Measurements from ENCODE around the gene PQBP1.
"Not testable (repeated sequence)": the region's sequence is repeated elsewhere in the genome, so short reads cannot be mapped to it uniquely, and the experiment has no call there.

PQBP1 gene

GRCh38 chrX:48876944-48877343 lies 20.8 kb upstream of the PQBP1 start:
- not testable (repeated sequence) for H2AFZ ChIP-seq (ENCODE audit: low read length); H2BK5ac ChIP-seq (ENCODE audit: low read length); DNase-seq (ENCODE audit: low spot score); H3K36me3 ChIP-seq (replicated peaks in 1 of 2; ENCODE audit: control insufficient read depth in 2 of 2, insufficient read depth in 2 of 2, low read length in 2 of 2); H2BK12ac ChIP-seq (ENCODE audit: low read length); H3K23ac ChIP-seq (ENCODE audit: low read depth, low read length, poor library complexity); H2BK15ac ChIP-seq (ENCODE audit: low read length); H3K4me1 ChIP-seq (ENCODE audit: control insufficient read depth in 2 of 2, insufficient read depth in 1 of 2, low read depth in 1 of 2, low read length in 2 of 2); H3K27ac ChIP-seq (replicated peaks; ENCODE audit: low read length); H3K4me3 ChIP-seq (ENCODE audit: low read length in 2 of 2); H3K9ac ChIP-seq (ENCODE audit: low read depth, low read length, poor library complexity); H4K91ac ChIP-seq (ENCODE audit: low read depth, low read length, poor library complexity); H3K4ac ChIP-seq (ENCODE audit: low read length); H3K79me1 ChIP-seq (ENCODE audit: low read depth, low read length); H3K27me3 ChIP-seq (ENCODE audit: control insufficient read depth in 3 of 3, insufficient read depth in 3 of 3, low read depth in 1 of 3, low read length in 3 of 3); H3K18ac ChIP-seq (ENCODE audit: low read length); H3K14ac ChIP-seq (ENCODE audit: low read length); H3K4me2 ChIP-seq (ENCODE audit: insufficient read depth, low read length, poor library complexity, severe bottlenecking); H3K9me3 ChIP-seq (replicated peaks in 1 of 2; ENCODE audit: control insufficient read depth in 2 of 2, insufficient read depth in 1 of 2, low read depth in 1 of 2, low read length in 2 of 2); H2BK120ac ChIP-seq (ENCODE audit: low read depth, low read length); H4K8ac ChIP-seq (ENCODE audit: low read depth, low read length); H2AK5ac ChIP-seq (ENCODE audit: low read depth, low read length)
- WGBS, 2 donors (ENCODE audit: extremely low coverage in 2 of 2, insufficient read length in 2 of 2, insufficient replicate concordance in 1 of 2), result no CpG with 5 or more reads among the region's 4 CpGs

- Histone ChIP-seq H2BK12ac (ENCODE audit: low read length) (no peak overlapping the region), H3K4me3 (ENCODE audit: low read length in 2 of 2) (no peak overlapping the region), H3K4me2 (ENCODE audit: insufficient read depth, low read length, poor library complexity, severe bottlenecking) (no peak overlapping the region), H3K27me3 (ENCODE audit: control insufficient read depth in 3 of 3, insufficient read depth in 3 of 3, low read depth in 1 of 3, low read length in 3 of 3) (no peaks in the 10 kb centered on the region), H3K23ac (ENCODE audit: low read depth, low read length, poor library complexity) (no peak overlapping the region), H3K18ac (ENCODE audit: low read length) (no peak overlapping the region), H3K36me3 (replicated peaks in 1 of 2; ENCODE audit: control insufficient read depth in 2 of 2, insufficient read depth in 2 of 2, low read length in 2 of 2) (peaks cover 0 to 2% of the 10 kb centered on the region in 2 donors), H2BK120ac (ENCODE audit: low read depth, low read length) (no peak overlapping the region), H3K4me1 (ENCODE audit: control insufficient read depth in 2 of 2, insufficient read depth in 1 of 2, low read depth in 1 of 2, low read length in 2 of 2) (no peaks in the 10 kb centered on the region), H2BK5ac (ENCODE audit: low read length) (no peak overlapping the region), H3K9me3 (replicated peaks in 1 of 2; ENCODE audit: control insufficient read depth in 2 of 2, insufficient read depth in 1 of 2, low read depth in 1 of 2, low read length in 2 of 2) (no peaks in the 10 kb centered on the region), H3K9ac (ENCODE audit: low read depth, low read length, poor library complexity) (no peak overlapping the region), H2BK15ac (ENCODE audit: low read length) (no peak overlapping the region), H2AK5ac (ENCODE audit: low read depth, low read length) (no peak overlapping the region), H4K91ac (ENCODE audit: low read depth, low read length, poor library complexity) (no peak overlapping the region), H3K14ac (ENCODE audit: low read length) (no peak overlapping the region), H4K8ac (ENCODE audit: low read depth, low read length) (no peak overlapping the region), H3K27ac (replicated peaks; ENCODE audit: low read length) (no peak overlapping the region), H3K79me1 (ENCODE audit: low read depth, low read length) (no peaks in the 10 kb centered on the region), H3K4ac (ENCODE audit: low read length) (no peak overlapping the region), H2AFZ (ENCODE audit: low read length) (no peak overlapping the region)
- DNase-seq (ENCODE audit: low spot score), result no peak
- WGBS, 2 donors (ENCODE audit: extremely low coverage in 2 of 2, insufficient read length in 2 of 2, insufficient replicate concordance in 1 of 2), result no CpG with 5 or more reads among the region's 10 CpGs
Observed at GRCh38 chrX:48883729-48884128, 14.0 kb upstream of the PQBP1 start.

GRCh38 chrX:48886586-48886985 lies 11.1 kb upstream of the PQBP1 start:
- not testable (repeated sequence) for H2BK12ac ChIP-seq (ENCODE audit: low read length); H3K4me3 ChIP-seq (ENCODE audit: low read length in 2 of 2); H2AFZ ChIP-seq (ENCODE audit: low read length); H3K36me3 ChIP-seq (replicated peaks in 1 of 2; ENCODE audit: control insufficient read depth in 2 of 2, insufficient read depth in 2 of 2, low read length in 2 of 2); H3K4ac ChIP-seq (ENCODE audit: low read length); H2BK120ac ChIP-seq (ENCODE audit: low read depth, low read length); H3K79me1 ChIP-seq (ENCODE audit: low read depth, low read length); H3K4me1 ChIP-seq (ENCODE audit: control insufficient read depth in 2 of 2, insufficient read depth in 1 of 2, low read depth in 1 of 2, low read length in 2 of 2); H2AK5ac ChIP-seq (ENCODE audit: low read depth, low read length); DNase-seq (ENCODE audit: low spot score); H3K27me3 ChIP-seq (ENCODE audit: control insufficient read depth in 3 of 3, insufficient read depth in 3 of 3, low read depth in 1 of 3, low read length in 3 of 3); H3K9ac ChIP-seq (ENCODE audit: low read depth, low read length, poor library complexity); H3K27ac ChIP-seq (replicated peaks; ENCODE audit: low read length); H3K14ac ChIP-seq (ENCODE audit: low read length); H4K8ac ChIP-seq (ENCODE audit: low read depth, low read length); H3K18ac ChIP-seq (ENCODE audit: low read length); H3K9me3 ChIP-seq (replicated peaks in 1 of 2; ENCODE audit: control insufficient read depth in 2 of 2, insufficient read depth in 1 of 2, low read depth in 1 of 2, low read length in 2 of 2); H3K4me2 ChIP-seq (ENCODE audit: insufficient read depth, low read length, poor library complexity, severe bottlenecking); H2BK5ac ChIP-seq (ENCODE audit: low read length); H2BK15ac ChIP-seq (ENCODE audit: low read length); H3K23ac ChIP-seq (ENCODE audit: low read depth, low read length, poor library complexity); H4K91ac ChIP-seq (ENCODE audit: low read depth, low read length, poor library complexity)
- WGBS, 2 donors (ENCODE audit: extremely low coverage in 2 of 2, insufficient read length in 2 of 2, insufficient replicate concordance in 1 of 2), result no CpG with 5 or more reads among the region's 5 CpGs

GRCh38 chrX:48890296-48890925 lies 7.3 kb upstream of the PQBP1 start:
- Histone ChIP-seq H3K27ac (replicated peaks; ENCODE audit: low read length) (no peak overlapping the region), H4K8ac (ENCODE audit: low read depth, low read length) (no peak overlapping the region), H2AK5ac (ENCODE audit: low read depth, low read length) (no peak overlapping the region), H3K4me2 (ENCODE audit: insufficient read depth, low read length, poor library complexity, severe bottlenecking) (peak overlapping the region; percentile 66), H3K79me1 (ENCODE audit: low read depth, low read length) (no peaks in the 10 kb centered on the region), H3K4ac (ENCODE audit: low read length) (no peak overlapping the region), H3K36me3 (replicated peaks in 1 of 2; ENCODE audit: control insufficient read depth in 2 of 2, insufficient read depth in 2 of 2, low read length in 2 of 2) (peaks cover 9 to 29% of the 10 kb centered on the region in 2 donors), H3K4me1 (ENCODE audit: control insufficient read depth in 2 of 2, insufficient read depth in 1 of 2, low read depth in 1 of 2, low read length in 2 of 2) (peaks cover 0 to 1% of the 10 kb centered on the region in 2 donors), H3K27me3 (ENCODE audit: control insufficient read depth in 3 of 3, insufficient read depth in 3 of 3, low read depth in 1 of 3, low read length in 3 of 3) (no peaks in the 10 kb centered on the region), H3K18ac (ENCODE audit: low read length) (no peak overlapping the region), H3K9me3 (replicated peaks in 1 of 2; ENCODE audit: control insufficient read depth in 2 of 2, insufficient read depth in 1 of 2, low read depth in 1 of 2, low read length in 2 of 2) (no peaks in the 10 kb centered on the region), H2BK120ac (ENCODE audit: low read depth, low read length) (no peak overlapping the region), H2AFZ (ENCODE audit: low read length) (no peak overlapping the region), H3K14ac (ENCODE audit: low read length) (no peak overlapping the region), H2BK5ac (ENCODE audit: low read length) (no peak overlapping the region), H2BK15ac (ENCODE audit: low read length) (no peak overlapping the region), H4K91ac (ENCODE audit: low read depth, low read length, poor library complexity) (no peak overlapping the region), H3K23ac (ENCODE audit: low read depth, low read length, poor library complexity) (no peak overlapping the region), H3K4me3 (ENCODE audit: low read length in 2 of 2) (peak overlapping the region in 1 of 2 donors; percentile 58), H2BK12ac (ENCODE audit: low read length) (no peak overlapping the region), H3K9ac (ENCODE audit: low read depth, low read length, poor library complexity) (no peak overlapping the region)
- WGBS, 2 donors (ENCODE audit: extremely low coverage in 2 of 2, insufficient read length in 2 of 2, insufficient replicate concordance in 1 of 2), result no CpG with 5 or more reads among the region's 15 CpGs
- no peak for DNase-seq (ENCODE audit: low spot score)
